AG04450 (cell line): Measurements from ENCODE around the gene LSP1. TPM values are rescaled to one million over a fixed set of nuclear protein-coding genes. Genes with fewer than 3 reads are reported as not detected.

ENCODE experiments used
- CTCF ChIA-PET: fragments of 300-600, 350-600 bp; formaldehyde crosslinking; extraction: SDS; loops from one replicate; lab custom pipeline; 2022; ENCODE audit warnings: antibody characterized with exemption, inconsistent platforms; lab: Charles Lee
- POLR2A ChIA-PET: fragments of 350-600 bp; formaldehyde crosslinking; extraction: SDS; loops from one replicate; lab custom pipeline; 2021; ENCODE audit warnings: antibody characterized with exemption, inconsistent platforms; lab: Yijun Ruan, JAX
- DNase-seq: peaks from one replicate; pipeline ENCODE4 v3.0.0-alpha.2; 2011; ENCODE audit warnings: low read depth, low spot score
- H3K27ac ChIP-seq: one replicate; pipeline ENCODE4 v1.5.1; 2012; ENCODE audit warnings: low read depth, low read length, control low read depth
- H3K27me3 ChIP-seq: one replicate; pipeline ENCODE4 v1.6.0; 2012; ENCODE audit warnings: low read length; ENCODE audit not compliant: control insufficient read depth, insufficient read depth
- H3K4me3 ChIP-seq: 2 replicates; pipeline ENCODE4 v1.5.1; 2011; ENCODE audit warnings: mild to moderate bottlenecking, low read depth, low read length, control low read depth
- H3K9me3 ChIP-seq: 2 replicates; pipeline ENCODE4 v1.5.1; 2012; ENCODE audit warnings: low read length; ENCODE audit not compliant: control insufficient read depth, insufficient read depth
- polyA plus RNA-seq: library from polyadenylated mRNA; depleted of rRNA; stranded (reverse); fragments of >200 nt; gene quantifications from 2 replicates; pipeline ENCODE4 v1.2.3, GENCODE V29; 2011
- TF ChIP-seq, protein P1 (sequence below): IDR thresholded peaks from 2 replicates; pipeline ENCODE4 v1.5.1; 2011; ENCODE audit warnings: low read depth, low read length, control low read depth, inconsistent platforms

LSP1 gene
- polyA plus RNA-seq, 1 experiment = not detected

DNA sequence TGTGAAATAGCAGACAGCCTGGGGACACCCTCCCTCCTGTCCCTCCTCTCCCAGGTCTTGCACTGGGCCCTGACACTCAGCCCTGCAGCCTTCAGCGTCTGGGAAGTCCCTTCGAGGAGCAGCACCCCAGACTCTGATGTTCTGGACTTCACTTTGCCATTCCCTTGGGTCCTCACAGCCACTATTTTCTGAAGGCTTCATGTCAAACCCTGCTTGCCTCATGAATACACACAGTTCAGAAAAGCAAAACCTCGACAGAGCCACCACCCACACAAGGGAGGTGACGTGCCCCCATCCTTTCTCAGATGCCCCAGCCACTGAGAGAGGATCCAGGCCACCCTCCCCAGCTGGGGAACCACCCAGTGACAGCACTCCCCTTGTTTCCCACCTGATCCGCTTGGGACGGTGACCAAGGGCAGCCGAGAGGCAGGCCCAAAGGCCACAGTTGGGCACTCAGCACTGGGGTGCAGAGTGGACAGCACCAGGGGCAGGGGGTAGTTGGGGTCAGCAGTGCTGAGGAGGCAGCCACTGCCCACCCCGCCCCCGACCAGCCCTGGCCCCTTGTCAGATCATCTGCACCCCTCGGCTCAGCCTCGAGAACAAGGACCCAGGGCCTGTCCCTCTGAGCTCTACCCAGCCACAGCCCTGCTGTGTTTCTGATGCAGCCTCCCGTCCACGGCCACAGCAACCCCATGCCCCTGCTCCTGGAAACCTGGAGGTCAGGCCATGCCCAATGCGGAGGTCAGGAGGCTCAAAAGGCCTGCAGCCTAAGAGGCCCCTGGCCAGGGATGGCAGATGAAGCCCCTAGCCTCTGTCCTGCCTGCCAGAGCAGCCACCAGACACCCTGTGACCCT, 63.5 kb downstream of the LSP1 start:
- TF ChIP-seq, protein P1, sequence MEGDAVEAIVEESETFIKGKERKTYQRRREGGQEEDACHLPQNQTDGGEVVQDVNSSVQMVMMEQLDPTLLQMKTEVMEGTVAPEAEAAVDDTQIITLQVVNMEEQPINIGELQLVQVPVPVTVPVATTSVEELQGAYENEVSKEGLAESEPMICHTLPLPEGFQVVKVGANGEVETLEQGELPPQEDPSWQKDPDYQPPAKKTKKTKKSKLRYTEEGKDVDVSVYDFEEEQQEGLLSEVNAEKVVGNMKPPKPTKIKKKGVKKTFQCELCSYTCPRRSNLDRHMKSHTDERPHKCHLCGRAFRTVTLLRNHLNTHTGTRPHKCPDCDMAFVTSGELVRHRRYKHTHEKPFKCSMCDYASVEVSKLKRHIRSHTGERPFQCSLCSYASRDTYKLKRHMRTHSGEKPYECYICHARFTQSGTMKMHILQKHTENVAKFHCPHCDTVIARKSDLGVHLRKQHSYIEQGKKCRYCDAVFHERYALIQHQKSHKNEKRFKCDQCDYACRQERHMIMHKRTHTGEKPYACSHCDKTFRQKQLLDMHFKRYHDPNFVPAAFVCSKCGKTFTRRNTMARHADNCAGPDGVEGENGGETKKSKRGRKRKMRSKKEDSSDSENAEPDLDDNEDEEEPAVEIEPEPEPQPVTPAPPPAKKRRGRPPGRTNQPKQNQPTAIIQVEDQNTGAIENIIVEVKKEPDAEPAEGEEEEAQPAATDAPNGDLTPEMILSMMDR = no peak
- H3K27me3 ChIP-seq = peaks cover 9% of the 10 kb centered on the region
- POLR2A ChIA-PET = no interaction called here
- H3K27ac ChIP-seq = no peak overlapping the region
- DNase-seq = no peak
- H3K4me3 ChIP-seq = no peak overlapping the region
- H3K9me3 ChIP-seq = no peaks in the 10 kb centered on the region; the same call in 1 of the 2 replicates
- CTCF ChIA-PET = interaction anchor here (0.6 kb wide), 1 partner anchor 24 kb away, joined by 4 read pairs; no protein-coding TSS in a partner anchor

DNA sequence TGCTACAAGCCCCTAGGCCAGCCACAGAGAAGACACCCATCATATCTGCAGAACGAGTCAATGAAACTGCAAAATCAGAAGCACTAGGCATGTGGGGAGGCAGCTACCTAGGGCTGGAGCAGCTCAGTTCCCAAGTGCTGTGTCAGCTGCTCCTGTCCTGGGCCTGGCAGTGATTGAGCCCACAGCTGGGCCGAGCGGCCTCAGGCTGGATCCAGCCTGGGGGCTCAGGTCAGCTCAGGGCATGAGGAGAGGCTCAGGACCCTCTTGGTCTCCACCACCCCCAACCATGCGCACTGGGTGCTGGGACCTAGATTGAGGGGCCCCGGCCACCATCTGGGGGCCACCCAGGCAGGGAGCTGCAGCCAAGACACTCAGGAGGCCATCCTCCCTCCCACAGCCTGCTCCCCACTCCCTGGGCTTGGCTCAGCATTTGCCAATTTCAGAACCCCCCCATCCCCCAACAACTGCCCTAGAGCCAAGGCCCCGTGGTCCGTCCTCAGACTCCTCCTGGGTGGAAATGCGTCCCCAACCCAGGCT, 64.2 kb downstream of the LSP1 start:
- peaks cover 14% of the 10 kb centered on the region for H3K27me3 ChIP-seq
- ChIA-PET POLR2A (no interaction called here), CTCF (interaction anchor here (0.6 kb wide), 1 partner anchor 25 kb away, joined by 4 read pairs; no protein-coding TSS in a partner anchor)
- no peak for DNase-seq
- H3K27ac ChIP-seq = no peak overlapping the region
- H3K4me3 ChIP-seq = no peak overlapping the region
- no peaks in the 10 kb centered on the region; the same call in 1 of the 2 replicates for H3K9me3 ChIP-seq
- TF ChIP-seq, protein P1 = no peak

GRCh38 chr11:1917523-1918435, 64.9 kb downstream of the LSP1 start:
- no peak overlapping the region for H3K4me3 ChIP-seq
- CTCF ChIA-PET = no interaction called here
- H3K27me3 ChIP-seq = peaks cover 17% of the 10 kb centered on the region
- POLR2A ChIA-PET = no interaction called here
- no peak overlapping the region for H3K27ac ChIP-seq
- no peak for DNase-seq
- TF ChIP-seq, protein P1 = peak; percentile 20; the same call in 1 of the 2 replicates
- no peaks in the 10 kb centered on the region; the same call in 1 of the 2 replicates for H3K9me3 ChIP-seq

- ChIA-PET CTCF (interaction anchor here (1.3 kb wide), 1 partner anchor 36 kb away, joined by 5 read pairs; no protein-coding TSS in a partner anchor), POLR2A (no interaction called here)
- Histone ChIP-seq H3K9me3 (no peaks in the 10 kb centered on the region; the same call in 1 of the 2 replicates), H3K27me3 (peaks cover 19% of the 10 kb centered on the region), H3K4me3 (no peak overlapping the region), H3K27ac (no peak overlapping the region)
- DNase-seq = no peak
- TF ChIP-seq, protein P1 = no peak
These were observed 65.8 kb downstream of the LSP1 start for GRCh38 chr11:1918436-1919315.
